Nephron progenitor cell (in vitro differentiated cells): ENCODE results near the gene MAF.

Experiments used
- DNase-seq: peaks from one replicate; pipeline ENCODE4 v3.0.0; 2021
- H3K27ac Mint-ChIP-seq: 2 replicates; pipeline ENCODE4 v1.8.0; 2021; ENCODE audit warnings: mild to moderate bottlenecking, moderate library complexity, mixed read lengths
- H3K27me3 Mint-ChIP-seq: 2 replicates; pipeline ENCODE4 v1.8.0; 2021; ENCODE audit warnings: mild to moderate bottlenecking, low read depth, mixed read lengths; ENCODE audit not compliant: poor library complexity
- H3K36me3 Mint-ChIP-seq: 2 replicates; pipeline ENCODE4 v1.8.0; 2021; ENCODE audit warnings: low read depth, mixed read lengths
- H3K4me1 Mint-ChIP-seq: 2 replicates; pipeline ENCODE4 v1.8.0; 2021; ENCODE audit warnings: mixed read lengths
- H3K4me3 Mint-ChIP-seq: 2 replicates; pipeline ENCODE4 v1.8.0; 2021; ENCODE audit warnings: mild to moderate bottlenecking, moderate library complexity, mixed read lengths
- H3K9me3 Mint-ChIP-seq: 2 replicates; pipeline ENCODE4 v1.8.0; 2021; ENCODE audit warnings: mild to moderate bottlenecking, moderate library complexity, mixed read lengths
- TF ChIP-seq, protein P1 (sequence below): fragments of 200-600 bp; sonication (generic); IDR thresholded peaks from 2 replicates; pipeline ENCODE4 v1.5.0; 2021; ENCODE audit warnings: antibody characterized with exemption

The MAF gene

DNA sequence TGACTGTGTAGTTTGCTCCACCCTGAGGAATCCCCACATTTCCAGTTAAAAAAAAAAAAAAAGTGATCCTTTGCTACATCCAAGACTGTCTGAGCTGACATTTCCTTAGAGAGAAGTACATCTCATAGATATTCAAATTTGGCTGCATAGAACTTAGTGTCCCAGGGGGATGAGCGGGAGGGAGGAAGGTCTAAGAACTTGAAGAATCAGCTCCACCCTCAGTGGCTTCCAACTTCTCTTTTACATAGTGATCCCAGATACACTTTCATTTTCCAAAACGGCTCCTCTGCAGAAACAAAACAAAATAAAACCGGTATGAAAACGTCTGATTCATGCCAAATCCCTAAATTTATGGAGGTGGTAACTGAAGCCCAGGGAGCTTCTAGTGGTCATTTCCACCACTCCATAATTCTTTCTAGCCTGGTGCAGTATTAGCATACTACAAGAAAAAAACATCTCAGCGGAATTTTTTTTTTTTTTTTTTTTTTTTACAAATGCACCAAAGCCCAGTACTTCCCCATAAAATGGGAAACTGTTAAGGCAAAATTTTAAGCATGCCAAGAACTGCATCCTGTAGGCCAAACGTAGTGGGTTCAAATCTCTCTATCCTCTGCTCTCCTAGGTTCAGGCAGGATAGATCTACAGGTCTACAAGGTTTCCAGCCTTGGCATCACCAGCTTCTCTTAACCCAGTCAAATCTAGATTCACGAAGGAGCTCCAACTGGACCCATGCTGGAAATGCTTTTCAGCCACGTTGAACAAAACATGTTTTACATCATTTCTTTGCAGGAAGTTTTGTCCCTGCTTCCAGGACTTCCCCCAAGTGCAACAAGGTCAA lies 29.3 kb downstream of the MAF start:
- no peaks in the 10 kb centered on the region for H3K36me3 Mint-ChIP-seq
- H3K9me3 Mint-ChIP-seq = no peaks in the 10 kb centered on the region
- H3K4me3 Mint-ChIP-seq = peak overlapping the region; percentile 26
- H3K27ac Mint-ChIP-seq = no peak overlapping the region
- TF ChIP-seq, protein P1, sequence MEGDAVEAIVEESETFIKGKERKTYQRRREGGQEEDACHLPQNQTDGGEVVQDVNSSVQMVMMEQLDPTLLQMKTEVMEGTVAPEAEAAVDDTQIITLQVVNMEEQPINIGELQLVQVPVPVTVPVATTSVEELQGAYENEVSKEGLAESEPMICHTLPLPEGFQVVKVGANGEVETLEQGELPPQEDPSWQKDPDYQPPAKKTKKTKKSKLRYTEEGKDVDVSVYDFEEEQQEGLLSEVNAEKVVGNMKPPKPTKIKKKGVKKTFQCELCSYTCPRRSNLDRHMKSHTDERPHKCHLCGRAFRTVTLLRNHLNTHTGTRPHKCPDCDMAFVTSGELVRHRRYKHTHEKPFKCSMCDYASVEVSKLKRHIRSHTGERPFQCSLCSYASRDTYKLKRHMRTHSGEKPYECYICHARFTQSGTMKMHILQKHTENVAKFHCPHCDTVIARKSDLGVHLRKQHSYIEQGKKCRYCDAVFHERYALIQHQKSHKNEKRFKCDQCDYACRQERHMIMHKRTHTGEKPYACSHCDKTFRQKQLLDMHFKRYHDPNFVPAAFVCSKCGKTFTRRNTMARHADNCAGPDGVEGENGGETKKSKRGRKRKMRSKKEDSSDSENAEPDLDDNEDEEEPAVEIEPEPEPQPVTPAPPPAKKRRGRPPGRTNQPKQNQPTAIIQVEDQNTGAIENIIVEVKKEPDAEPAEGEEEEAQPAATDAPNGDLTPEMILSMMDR = no peak
- no peak for DNase-seq
- peaks cover 10% of the 10 kb centered on the region for H3K27me3 Mint-ChIP-seq
- H3K4me1 Mint-ChIP-seq = peaks cover 71% of the 10 kb centered on the region

DNA sequence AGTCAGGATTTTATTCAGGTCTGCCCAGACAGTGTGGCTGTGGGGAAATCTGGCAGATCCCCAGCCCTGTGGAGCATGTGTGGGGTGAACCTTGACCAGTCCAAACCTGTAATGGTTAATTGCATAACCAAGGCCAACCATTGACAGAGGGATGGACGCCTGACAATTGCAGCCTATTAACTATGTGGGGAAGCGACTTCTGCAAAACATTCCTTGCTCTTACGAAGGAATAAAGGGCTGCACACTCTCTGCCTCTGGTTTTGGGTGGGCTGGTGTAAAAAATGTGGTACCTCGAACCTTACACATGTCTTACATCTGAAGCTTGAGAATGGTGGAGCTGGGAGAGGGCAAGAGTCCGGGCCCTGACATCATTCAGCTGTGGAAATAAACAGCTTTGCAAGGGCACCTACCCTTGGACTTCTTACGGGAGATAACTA lies 35.8 kb downstream of the MAF start:
- H3K4me1 Mint-ChIP-seq = peaks cover 30% of the 10 kb centered on the region
- peaks cover 8% of the 10 kb centered on the region for H3K36me3 Mint-ChIP-seq
- no peak overlapping the region for H3K27ac Mint-ChIP-seq
- TF ChIP-seq, protein P1 = no peak
- no peak for DNase-seq
- H3K9me3 Mint-ChIP-seq = no peaks in the 10 kb centered on the region
- no peak overlapping the region for H3K4me3 Mint-ChIP-seq
- peaks cover 3% of the 10 kb centered on the region for H3K27me3 Mint-ChIP-seq

DNA sequence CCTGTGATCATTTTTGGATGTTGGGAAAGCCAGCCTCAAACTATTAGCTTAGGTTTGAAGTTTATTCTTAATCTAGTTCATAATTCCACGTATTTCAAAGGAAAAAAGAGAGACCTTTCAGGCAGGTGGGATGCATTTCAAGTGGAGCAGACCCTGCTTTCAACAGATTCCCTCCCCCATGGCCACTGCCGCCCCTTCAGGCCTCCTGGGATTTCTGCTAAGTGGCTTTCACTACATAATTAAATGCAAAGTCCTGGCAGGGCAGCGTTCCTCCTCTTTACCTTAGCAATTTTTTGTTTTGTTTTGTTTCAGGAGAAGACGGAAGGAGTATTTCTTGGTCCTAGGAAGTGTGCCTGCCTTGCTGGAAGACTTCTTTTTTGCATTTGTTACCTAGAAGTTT lies 36.6 kb downstream of the MAF start:
- peaks cover 3% of the 10 kb centered on the region for H3K27me3 Mint-ChIP-seq
- peak overlapping the region; percentile 22 for H3K4me3 Mint-ChIP-seq
- TF ChIP-seq, protein P1 = no peak
- DNase-seq = no peak
- peaks cover 8% of the 10 kb centered on the region for H3K36me3 Mint-ChIP-seq
- H3K27ac Mint-ChIP-seq = peak overlapping the region; percentile 36
- peaks cover 23% of the 10 kb centered on the region for H3K4me1 Mint-ChIP-seq
- H3K9me3 Mint-ChIP-seq = no peaks in the 10 kb centered on the region

DNA sequence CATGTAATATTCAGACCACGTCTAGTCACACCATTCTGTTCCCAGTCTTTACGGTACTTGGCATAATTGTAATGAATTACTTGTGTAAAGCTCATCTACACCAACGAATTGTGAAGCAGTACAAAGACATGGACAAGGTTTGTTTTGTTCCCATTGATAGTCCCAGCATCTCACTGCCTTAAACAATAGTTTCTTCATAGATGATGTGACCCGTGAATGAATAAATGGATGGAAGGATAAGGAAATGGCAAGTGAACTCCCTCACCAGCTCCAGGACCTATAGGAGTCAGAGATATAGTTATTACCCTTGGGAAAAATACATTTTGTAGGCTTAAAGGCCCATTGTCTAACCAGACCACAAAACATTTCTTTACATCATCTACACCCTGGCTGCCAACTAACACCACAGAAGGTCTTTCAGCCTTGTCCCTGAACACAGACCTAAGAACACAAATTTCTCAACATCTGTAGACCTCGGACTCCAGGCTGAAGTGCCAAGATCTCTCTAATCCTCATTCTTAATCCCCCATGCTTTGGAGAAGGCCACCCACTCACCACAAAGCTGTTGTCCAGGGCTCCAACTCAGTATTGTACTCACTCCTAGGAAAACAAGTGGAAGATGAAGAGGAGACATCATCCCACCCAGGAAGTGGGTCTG lies 38.2 kb downstream of the MAF start:
- no peak overlapping the region for H3K27ac Mint-ChIP-seq
- H3K36me3 Mint-ChIP-seq = peaks cover 12% of the 10 kb centered on the region
- no peaks in the 10 kb centered on the region for H3K9me3 Mint-ChIP-seq
- TF ChIP-seq, protein P1 = no peak
- DNase-seq = no peak
- H3K4me3 Mint-ChIP-seq = no peak overlapping the region
- H3K27me3 Mint-ChIP-seq = peaks cover 3% of the 10 kb centered on the region
- H3K4me1 Mint-ChIP-seq = peaks cover 20% of the 10 kb centered on the region

DNA sequence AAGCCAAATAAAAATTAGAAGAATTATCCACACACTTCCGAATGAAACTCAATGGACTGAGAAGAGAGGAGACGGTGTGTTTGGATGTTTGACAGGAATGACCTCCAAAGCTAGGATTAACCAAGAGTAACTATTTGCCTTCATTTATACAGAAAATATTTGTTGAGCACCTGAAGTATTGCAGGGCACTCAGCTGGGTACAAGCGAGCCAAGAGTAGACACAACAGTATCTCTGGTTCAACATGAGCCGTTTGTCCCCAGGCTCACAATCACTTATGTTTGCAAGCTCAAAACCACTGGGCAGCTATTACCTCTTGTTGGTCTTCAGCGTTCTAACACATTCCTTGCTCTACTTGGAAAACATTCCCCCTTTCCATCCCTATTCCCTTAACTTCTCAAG lies 38.8 kb downstream of the MAF start:
- H3K27ac Mint-ChIP-seq = no peak overlapping the region
- peaks cover 20% of the 10 kb centered on the region for H3K4me1 Mint-ChIP-seq
- peaks cover under 1% of the 10 kb centered on the region for H3K9me3 Mint-ChIP-seq
- H3K36me3 Mint-ChIP-seq = peaks cover 13% of the 10 kb centered on the region
- no peaks in the 10 kb centered on the region for H3K27me3 Mint-ChIP-seq
- TF ChIP-seq, protein P1 = no peak
- DNase-seq = no peak
- no peak overlapping the region for H3K4me3 Mint-ChIP-seq
